HepG2 (cell line): Measurements from ENCODE around the gene BCAM. TPM values are rescaled to one million over a fixed set of nuclear protein-coding genes. Genes with fewer than 3 reads are reported as not detected.

Experiments
- CBX2 ChIP-seq, 2 experiments: fragments of 200-600 bp in 1 of 2; sonication (generic); formaldehyde crosslinking in 1 of 2; IDR thresholded peaks; 2 replicates each; pipeline versions ENCODE4 v1.7.0 to v1.8.1; 2018 to 2022; ENCODE audit warnings: low read depth in 2 of 2, low read length in 1 of 2, mild to moderate bottlenecking in 1 of 2, missing genetic modification reagents in 1 of 2
- DNMT3B ChIP-seq: conservative IDR thresholded peaks from 2 replicates; pipeline ENCODE4 v1.6.1; 2016; ENCODE audit warnings: missing biosample characterization, control low read depth
- HNRNPL ChIP-seq: fragments of 200-400 bp; formaldehyde crosslinking; IDR thresholded peaks from 2 replicates; pipeline ENCODE4 v1.6.1; 2017; ENCODE audit warnings: mild to moderate bottlenecking, low read depth, low read length
- MEIS1 ChIP-seq: sonication (generic); formaldehyde crosslinking; IDR thresholded peaks from 2 replicates; pipeline ENCODE4 v1.9.0; 2021; ENCODE audit warnings: mild to moderate bottlenecking, missing genetic modification reagents, moderate library complexity, borderline replicate concordance
- ZMYM3 ChIP-seq: sonication (generic); formaldehyde crosslinking; IDR thresholded peaks from 2 replicates; pipeline ENCODE4 v1.5.1; 2020; ENCODE audit warnings: mild to moderate bottlenecking, missing genetic modification reagents
- ZNF773 ChIP-seq: sonication (generic); formaldehyde crosslinking; IDR thresholded peaks from 2 replicates; pipeline ENCODE4 v1.4.0; 2020; ENCODE audit warnings: missing genetic modification reagents, borderline replicate concordance
- ZNF777 ChIP-seq: sonication (generic); formaldehyde crosslinking; IDR thresholded peaks from 2 replicates; pipeline ENCODE4 v1.4.0; 2020; ENCODE audit warnings: missing genetic modification reagents
- polyA plus RNA-seq, 8 experiments: library from polyadenylated mRNA; depleted of rRNA in 3 of 8; stranded (reverse) in 7 of 8; unstranded in 1 of 8; fragments of >200 nt; fragmentation: Illumina TruSeq in 4 of 8; extraction: Trizol in 4 of 8; gene quantifications; 2 replicates each; pipeline versions ENCODE4 v1.2.1 to v1.2.3, GENCODE V29; 2011 to 2016; ENCODE audit warnings: low read depth in 4 of 8, missing spikeins in 1 of 8, mixed read lengths in 1 of 8; ENCODE audit not compliant: insufficient read depth in 1 of 8
- total RNA-seq, 5 experiments: library from RNA; depleted of rRNA; stranded (reverse); fragments of >200 nt; fragmentation: Illumina TruSeq; extraction: Trizol; gene quantifications; 2 replicates each; pipeline ENCODE4 v1.2.3, GENCODE V29; 2016; ENCODE audit warnings: low read depth in 1 of 5
- TF ChIP-seq, protein P1 (sequence below): IDR thresholded peaks from 2 replicates; pipeline ENCODE4 v1.6.1; 2018; ENCODE audit warnings: missing genetic modification reagents, mild to moderate bottlenecking, missing compliant biosample characterization
- TF ChIP-seq, protein P2 (sequence below): fragments of 450-650 bp; IDR thresholded peaks from 2 replicates; pipeline ENCODE4 v1.6.1; 2017
- TF ChIP-seq, protein P3 (sequence below): IDR thresholded peaks from 2 replicates; pipeline ENCODE4 v1.6.1; 2018; ENCODE audit warnings: missing genetic modification reagents

BCAM gene
- total and polyA plus RNA-seq, 2 of the 13 experiments (the other 11 are each of a cell fraction or from before 2014, with no cell fraction given), result 51.2 to 62.7 TPM

DNA sequence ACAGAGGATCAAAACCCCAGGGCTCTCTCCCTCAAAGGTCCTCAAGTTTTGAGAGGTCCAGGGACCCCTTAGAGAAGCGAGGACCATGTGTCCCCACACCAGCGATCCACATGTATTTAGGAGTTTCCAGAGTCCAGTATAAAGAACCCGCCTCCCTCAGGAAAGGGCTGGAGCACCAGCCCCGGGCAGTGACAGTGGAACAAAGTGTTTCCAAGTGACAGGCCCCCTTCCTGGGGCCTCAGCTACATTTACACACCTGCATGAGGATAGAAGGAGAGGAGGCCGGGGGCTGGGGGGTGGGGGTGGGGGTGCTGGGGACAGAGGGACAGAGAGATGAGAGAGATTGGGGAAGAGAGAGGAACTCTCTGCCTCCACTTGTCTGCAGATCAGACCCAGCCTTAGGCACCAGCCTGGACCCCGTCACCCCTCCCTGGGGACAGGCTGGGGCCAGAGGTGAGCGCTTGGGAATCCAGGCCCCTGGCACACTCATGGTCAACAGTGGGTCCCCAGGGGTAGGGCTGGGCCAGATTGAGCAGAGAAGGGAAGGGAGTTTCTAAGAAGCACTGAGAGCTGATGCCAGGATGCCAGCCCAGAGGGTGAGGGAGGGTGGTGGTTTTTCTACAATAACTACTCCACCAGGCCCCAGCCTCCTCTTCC, 802 bp downstream of the BCAM start (continued):
- TF ChIP-seq, protein P1, sequence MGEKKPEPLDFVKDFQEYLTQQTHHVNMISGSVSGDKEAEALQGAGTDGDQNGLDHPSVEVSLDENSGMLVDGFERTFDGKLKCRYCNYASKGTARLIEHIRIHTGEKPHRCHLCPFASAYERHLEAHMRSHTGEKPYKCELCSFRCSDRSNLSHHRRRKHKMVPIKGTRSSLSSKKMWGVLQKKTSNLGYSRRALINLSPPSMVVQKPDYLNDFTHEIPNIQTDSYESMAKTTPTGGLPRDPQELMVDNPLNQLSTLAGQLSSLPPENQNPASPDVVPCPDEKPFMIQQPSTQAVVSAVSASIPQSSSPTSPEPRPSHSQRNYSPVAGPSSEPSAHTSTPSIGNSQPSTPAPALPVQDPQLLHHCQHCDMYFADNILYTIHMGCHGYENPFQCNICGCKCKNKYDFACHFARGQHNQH (CRISPR knock-in tag), result no peak
- TF ChIP-seq ZNF773 (CRISPR knock-in tag) (no peak), CBX2 (IDR thresholded peaks at IDR 0.05; ENCODE audit: low read depth, low read length) (no peak), CBX2 (CRISPR knock-in tag; IDR thresholded peaks at IDR 0.05; ENCODE audit: low read depth) (no peak), ZNF777 (CRISPR knock-in tag) (no peak), DNMT3B (CRISPR knock-in tag) (no peak), HNRNPL (0 out of 2 replicates have a peak, but pooled peaks have one; percentile 5), MEIS1 (CRISPR knock-in tag) (no peak), ZMYM3 (no peak)
- TF ChIP-seq, protein P2, sequence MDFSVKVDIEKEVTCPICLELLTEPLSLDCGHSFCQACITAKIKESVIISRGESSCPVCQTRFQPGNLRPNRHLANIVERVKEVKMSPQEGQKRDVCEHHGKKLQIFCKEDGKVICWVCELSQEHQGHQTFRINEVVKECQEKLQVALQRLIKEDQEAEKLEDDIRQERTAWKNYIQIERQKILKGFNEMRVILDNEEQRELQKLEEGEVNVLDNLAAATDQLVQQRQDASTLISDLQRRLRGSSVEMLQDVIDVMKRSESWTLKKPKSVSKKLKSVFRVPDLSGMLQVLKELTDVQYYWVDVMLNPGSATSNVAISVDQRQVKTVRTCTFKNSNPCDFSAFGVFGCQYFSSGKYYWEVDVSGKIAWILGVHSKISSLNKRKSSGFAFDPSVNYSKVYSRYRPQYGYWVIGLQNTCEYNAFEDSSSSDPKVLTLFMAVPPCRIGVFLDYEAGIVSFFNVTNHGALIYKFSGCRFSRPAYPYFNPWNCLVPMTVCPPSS, result no peak
- TF ChIP-seq, protein P3, sequence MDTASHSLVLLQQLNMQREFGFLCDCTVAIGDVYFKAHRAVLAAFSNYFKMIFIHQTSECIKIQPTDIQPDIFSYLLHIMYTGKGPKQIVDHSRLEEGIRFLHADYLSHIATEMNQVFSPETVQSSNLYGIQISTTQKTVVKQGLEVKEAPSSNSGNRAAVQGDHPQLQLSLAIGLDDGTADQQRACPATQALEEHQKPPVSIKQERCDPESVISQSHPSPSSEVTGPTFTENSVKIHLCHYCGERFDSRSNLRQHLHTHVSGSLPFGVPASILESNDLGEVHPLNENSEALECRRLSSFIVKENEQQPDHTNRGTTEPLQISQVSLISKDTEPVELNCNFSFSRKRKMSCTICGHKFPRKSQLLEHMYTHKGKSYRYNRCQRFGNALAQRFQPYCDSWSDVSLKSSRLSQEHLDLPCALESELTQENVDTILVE, result no peak
